K562 (cell line): Measurements from ENCODE around the gene CRYBA4. TPM values are rescaled to one million over a fixed set of nuclear protein-coding genes. Genes with fewer than 3 reads are reported as not detected.

Source experiments
- ATAC-seq: fragments of 200-7000 bp; cut with Tn5 transposase; 3 replicates; pipeline ENCODE4 v1.9.1; 2020; ENCODE audit warnings: moderate library complexity
- BruUV-seq: library from RNA; stranded (reverse); fragments of 400-500 nt; replicated peaks from 2 replicates; lab custom pipeline; 2021; lab: Mats Ljungman, UMichigan
- CTCF ChIA-PET: fragments of 300-600 bp; formaldehyde crosslinking; extraction: SDS; loops from one replicate; lab custom pipeline; 2021; ENCODE audit warnings: low intra/inter-chr PET ratio; lab: Yijun Ruan, JAX
- POLR2A ChIA-PET: fragments of 300-600, 350-650 bp; sonication (Branson Sonifier 250); formaldehyde crosslinking; extraction: SDS; loops from one replicate; lab custom pipeline; 2021; ENCODE audit warnings: antibody characterized with exemption, inconsistent platforms; lab: Yijun Ruan, JAX
- DNase-seq, 4 experiments: peaks; one replicate each; pipeline versions ENCODE4 v3.0.0 to v3.0.0-alpha.2; 2011 to 2018; ENCODE audit warnings: low spot score in 3 of 4, mixed read lengths in 3 of 4; ENCODE audit errors: extremely low read depth in 1 of 4
- FAIRE-seq: peaks from 2 replicates; lab custom pipeline; 2011; peaks lifted over from hg19 to GRCh38; lab: Jason Lieb, UNC
- H2AFZ ChIP-seq: 2 replicates; pipeline ENCODE4 v1.6.0; 2011; ENCODE audit warnings: low read depth, low read length, control low read depth, inconsistent platforms
- H3K27ac ChIP-seq: fragments of 200-600 bp; 3 replicates; pipeline ENCODE4 v1.8.0; 2011; ENCODE audit warnings: low read depth, mild to moderate bottlenecking, control low read depth, inconsistent platforms, low read length, moderate library complexity, mixed read lengths; ENCODE audit errors: extremely low read depth
- H3K27me3 ChIP-seq, 2 experiments: fragments of 300-600 bp in 1 of 2; 2 replicates in 1 of 2; 3 replicates in 1 of 2; pipeline versions ENCODE4 v1.6.0 to v1.8.0; 2011; ENCODE audit warnings: inconsistent platforms in 2 of 2, low read length in 2 of 2, mild to moderate bottlenecking in 1 of 2, mixed read lengths in 1 of 2, moderate library complexity in 1 of 2; ENCODE audit not compliant: control insufficient read depth in 2 of 2, insufficient read depth in 2 of 2
- H3K36me3 ChIP-seq: fragments of 300-600 bp; 3 replicates; pipeline ENCODE4 v1.8.0; 2011; ENCODE audit warnings: mild to moderate bottlenecking, low read length, inconsistent platforms; ENCODE audit not compliant: control insufficient read depth, insufficient read depth
- H3K4me1 ChIP-seq, 2 experiments: fragments of 200-600 bp in 1 of 2; replicated peaks in 1 of 2; 2 replicates in 1 of 2; 3 replicates in 1 of 2; pipeline versions ENCODE4 v1.5.1 to v1.8.0; 2011; ENCODE audit warnings: inconsistent platforms in 2 of 2, low read length in 2 of 2, mild to moderate bottlenecking in 1 of 2, mixed read lengths in 1 of 2, moderate library complexity in 1 of 2; ENCODE audit not compliant: control insufficient read depth in 2 of 2, insufficient read depth in 2 of 2
- H3K4me2 ChIP-seq: 2 replicates; pipeline ENCODE4 v1.6.1; 2011; ENCODE audit warnings: low read length, control low read depth, inconsistent platforms, mixed read lengths; ENCODE audit not compliant: insufficient read depth
- H3K4me3 ChIP-seq: fragments of 200-600 bp; sonication (generic), shearing (Covaris generic); 2 replicates; pipeline ENCODE4 v1.5.1; 2016; ENCODE audit warnings: control low read depth, inconsistent platforms
- H3K79me2 ChIP-seq: fragments of 200-600 bp; 3 replicates; pipeline ENCODE4 v1.8.0; 2011; ENCODE audit warnings: low read length, inconsistent platforms; ENCODE audit not compliant: control insufficient read depth, insufficient read depth
- H3K9ac ChIP-seq, 2 experiments: 2 replicates each; pipeline versions ENCODE4 v1.6.0 to v1.6.1; 2011; ENCODE audit warnings: low read depth in 2 of 2, low read length in 2 of 2, control low read depth in 1 of 2, inconsistent platforms in 1 of 2, mild to moderate bottlenecking in 1 of 2, mixed read lengths in 1 of 2; ENCODE audit not compliant: insufficient read depth in 1 of 2
- H3K9me1 ChIP-seq: one replicate; pipeline ENCODE4 v1.6.0; 2011; ENCODE audit warnings: inconsistent platforms, mild to moderate bottlenecking, low read length, moderate library complexity; ENCODE audit not compliant: control insufficient read depth, insufficient read depth
- H3K9me3 ChIP-seq: replicated peaks from 2 replicates; pipeline ENCODE4 v1.5.1; 2011; ENCODE audit warnings: low read depth, low read length, inconsistent platforms; ENCODE audit not compliant: control insufficient read depth, insufficient read depth
- H4K20me1 ChIP-seq: replicated peaks from 2 replicates; pipeline ENCODE4 v1.6.1; 2011; ENCODE audit warnings: low read length, inconsistent platforms, mixed read lengths; ENCODE audit not compliant: control insufficient read depth, insufficient read depth
- ADNP ChIP-seq: fragments of 200-800 bp; sonication (Bioruptor generic); IDR thresholded peaks from 2 replicates; pipeline ENCODE4 v1.6.1; 2016; ENCODE audit warnings: missing genetic modification characterization, missing compliant biosample characterization
- ARHGAP35 ChIP-seq: fragments of 450-650 bp; IDR thresholded peaks from 2 replicates; pipeline ENCODE4 v1.6.1; 2018; ENCODE audit not compliant: partially characterized antibody
- BCOR ChIP-seq: fragments of 450-650 bp; IDR thresholded peaks from 2 replicates; pipeline ENCODE4 v1.6.1; 2016
- DIDO1 ChIP-seq: fragments of 450-650 bp; IDR thresholded peaks from 2 replicates; pipeline ENCODE4 v1.6.1; 2016; ENCODE audit warnings: low read depth, missing biosample characterization, missing genetic modification characterization
- E2F1 ChIP-seq: sonication (generic); formaldehyde crosslinking; IDR thresholded peaks from 2 replicates; pipeline ENCODE4 v1.8.1; 2023; ENCODE audit warnings: mild to moderate bottlenecking, missing genetic modification reagents, moderate library complexity
- EWSR1 ChIP-seq: fragments of 450-650 bp; IDR thresholded peaks from 2 replicates; pipeline ENCODE4 v1.6.1; 2018; ENCODE audit warnings: borderline replicate concordance, mild to moderate bottlenecking, low read depth, moderate library complexity; ENCODE audit not compliant: partially characterized antibody
- FOS ChIP-seq: IDR thresholded peaks from 3 replicates; pipeline ENCODE4 v1.6.1; 2011; ENCODE audit not compliant: insufficient read length; ENCODE audit errors: extremely low read depth
- FOXJ2 ChIP-seq: fragments of 200-800 bp; sonication (Bioruptor generic); IDR thresholded peaks from 2 replicates; pipeline ENCODE4 v1.6.1; 2016; ENCODE audit warnings: missing genetic modification characterization, missing compliant biosample characterization
- HDAC8 ChIP-seq: fragments of 450-650 bp; IDR thresholded peaks from 2 replicates; pipeline ENCODE4 v1.6.1; 2016; ENCODE audit warnings: mild to moderate bottlenecking, missing genetic modification characterization, moderate library complexity, missing compliant biosample characterization
- HMG20B ChIP-seq: fragments of 250-450 bp; sonication (Bioruptor Pico); IDR thresholded peaks from 2 replicates; pipeline ENCODE4 v1.5.0; 2021; ENCODE audit warnings: mild to moderate bottlenecking
- HNRNPK ChIP-seq: fragments of 200-400 bp; formaldehyde crosslinking; IDR thresholded peaks from one replicate; pipeline ENCODE4 v1.6.1; 2018; ENCODE audit warnings: mild to moderate bottlenecking, low read depth, low read length; ENCODE audit not compliant: poor library complexity, severe bottlenecking
- RB1 ChIP-seq: fragments of 450-650 bp; IDR thresholded peaks from 2 replicates; pipeline ENCODE4 v1.6.1; 2017; ENCODE audit warnings: low read depth, mild to moderate bottlenecking
- RBM25 ChIP-seq: fragments of 200-400 bp; formaldehyde crosslinking; IDR thresholded peaks from 2 replicates; pipeline ENCODE4 v1.6.1; 2018; ENCODE audit warnings: low read length, low read depth, moderate library complexity; ENCODE audit not compliant: severe bottlenecking
- TCF15 ChIP-seq: fragments of 250-450 bp; sonication (Bioruptor Pico); IDR thresholded peaks from 2 replicates; pipeline ENCODE4 v1.8.0; 2022; ENCODE audit warnings: moderate library complexity, mild to moderate bottlenecking, inconsistent platforms
- TCFL5 ChIP-seq: fragments of 250-450 bp; sonication (Bioruptor Pico); conservative IDR thresholded peaks from 2 replicates; pipeline ENCODE4 v1.6.1; 2021; ENCODE audit warnings: mild to moderate bottlenecking, moderate library complexity, matching md5 sums
- WGBS: fragments of 100-300 bp; shearing (Covaris generic); methylation state at CpG from one replicate; pipeline ENCODE4 v1.1.6; 2016; ENCODE audit warnings: low coverage, mixed read lengths; ENCODE audit not compliant: insufficient coverage; ENCODE audit errors: missing lambda C conversion rate; 5-methylcytosine and 5-hydroxymethylcytosine counted together
- in situ Hi-C: fragments of 300-500 bp; cut with MboI; formaldehyde crosslinking; loops from 4 replicates; pipeline ENCODE4 v1.15.0; 2018; ENCODE audit warnings: inconsistent platforms, mixed read lengths
- intact Hi-C: fragments of 100-400 bp; cut with micrococcal nuclease; formaldehyde crosslinking; loops from 2 replicates; pipeline ENCODE4 v1.14.2; 2022
- polyA plus RNA-seq, 8 experiments: library from polyadenylated mRNA; depleted of rRNA in 4 of 8; stranded (reverse) in 5 of 8; unstranded in 3 of 8; fragments of >200 nt; fragmentation: Nextera tagmentation in 2 of 8; fragmentation: Illumina TruSeq in 1 of 8; extraction: Ambion mirVana in 2 of 8; extraction: Trizol in 1 of 8; gene quantifications; 2 replicates each; pipeline versions ENCODE4 v1.2.1 to v1.2.3, GENCODE V29; 2011 to 2014; ENCODE audit warnings: inconsistent platforms in 1 of 8, missing spikeins in 1 of 8
- total RNA-seq, 7 experiments: library from RNA; depleted of rRNA in 6 of 7; stranded (reverse); fragments of >200 nt in 6 of 7; fragmentation: Illumina TruSeq in 2 of 7; extraction: Trizol in 2 of 7; gene quantifications; 2 replicates each; pipeline versions ENCODE4 v1.2.1 to v1.2.3, GENCODE V29; 2011 to 2021; ENCODE audit warnings: low replicate concordance in 1 of 7

The CRYBA4 gene
- total and polyA plus RNA-seq, 9 of the 15 experiments (the other 6 are each of a cell fraction or from before 2014, with no cell fraction given) = 0.59 to 3.3 (median 1.6) TPM

GRCh38 chr22:26593763-26594162, 28.0 kb upstream of the CRYBA4 start:
- DNase-seq (no peak), ATAC-seq (no peak), FAIRE-seq (no peak)
- H3K27me3 ChIP-seq = no peaks in the 10 kb centered on the region
- H3K36me3 ChIP-seq = peaks cover 4% of the 10 kb centered on the region; the same call in 1 of the 3 replicates
- no peak overlapping the region for H3K9ac ChIP-seq
- no TSS peak for BruUV-seq
- ChIA-PET POLR2A (no interaction called here), CTCF (no interaction called here)
- TF ChIP-seq E2F1 (CRISPR knock-in tag) (no peak), EWSR1 (no peak), HNRNPK (no peak), BCOR (peak; percentile 54; the same call in 1 of the 2 replicates), TCF15 (CRISPR knock-in tag) (no peak), RBM25 (peak; percentile 89), HDAC8 (tag) (no peak), ARHGAP35 (no peak), HMG20B (CRISPR knock-in tag) (no peak), FOS (no peak), DIDO1 (tag) (no peak), RB1 (no peak), TCFL5 (CRISPR knock-in tag) (no peak), FOXJ2 (tag) (no peak), ADNP (tag) (0 out of 2 replicates have a peak, but pooled peaks have one; percentile 28)
- 21% methylated on average over 1 of the region's 1 CpG for WGBS
- peaks cover 14% of the 10 kb centered on the region for H3K79me2 ChIP-seq
- H3K9me1 ChIP-seq = no peaks in the 10 kb centered on the region
- no peak overlapping the region for H3K27ac ChIP-seq
- H3K4me1 ChIP-seq = peaks cover 10 to 12% of the 10 kb centered on the region in 2 experiments; a peak in 4 of 5 replicates
- H3K4me2 ChIP-seq = no peak overlapping the region
- H4K20me1 ChIP-seq = no peaks in the 10 kb centered on the region
- no peak overlapping the region; the same call in 1 of the 2 replicates for H2AFZ ChIP-seq
- intact Hi-C loops = no loop called here
- no peak overlapping the region for H3K4me3 ChIP-seq
- in situ Hi-C loops = no loop called here
- H3K9me3 ChIP-seq = no peaks in the 10 kb centered on the region
